Measurements from ENCODE around the gene STOX2.

STOX2 gene

GRCh38 chr4:183926950-183927349 is 21.8 kb downstream of the STOX2 start:
- TF ChIP-seq CTCF (conservative IDR thresholded peaks at IDR 0.05; ENCODE audit: control insufficient read depth, insufficient read depth, low read depth, low read length) = no peak
- DNase-seq (ENCODE audit: low read depth) = no peak
- H3K4me3 ChIP-seq (ENCODE audit: control insufficient read depth, low read depth, low read length) = no peak overlapping the region

DNA sequence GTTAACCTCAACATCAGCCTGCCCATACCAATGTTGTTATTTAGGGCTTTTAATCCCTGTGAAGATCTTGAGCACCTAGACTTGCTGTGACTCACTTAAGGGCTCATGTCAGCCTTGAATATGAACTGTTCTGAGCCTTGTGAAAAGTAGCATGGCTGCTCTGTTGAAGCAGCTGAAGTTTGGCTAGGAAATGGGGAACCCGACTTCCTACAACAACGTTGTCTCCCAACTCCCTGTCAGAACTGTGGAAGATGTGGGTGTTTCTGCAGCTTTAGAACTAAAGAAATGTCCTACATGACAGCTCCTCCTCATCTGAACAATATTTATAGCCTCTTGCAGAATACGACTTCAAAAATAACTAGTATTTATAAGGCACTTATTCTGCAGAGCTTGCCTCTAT is 27.5 kb downstream of the STOX2 start:
- DNase-seq (ENCODE audit: low read depth) = no peak
- no peak for TF ChIP-seq CTCF (conservative IDR thresholded peaks at IDR 0.05; ENCODE audit: control insufficient read depth, insufficient read depth, low read depth, low read length)
- H3K4me3 ChIP-seq (ENCODE audit: control insufficient read depth, low read depth, low read length) = no peak overlapping the region

- no peak for TF ChIP-seq CTCF (conservative IDR thresholded peaks at IDR 0.05; ENCODE audit: control insufficient read depth, insufficient read depth, low read depth, low read length)
- no peak for DNase-seq (ENCODE audit: low read depth)
- H3K4me3 ChIP-seq (ENCODE audit: control insufficient read depth, low read depth, low read length) = no peak overlapping the region
These were observed 29.7 kb downstream of the STOX2 start for GRCh38 chr4:183934761-183935160.

GRCh38 chr4:183935355-183936005 is 30.4 kb downstream of the STOX2 start:
- TF ChIP-seq CTCF (conservative IDR thresholded peaks at IDR 0.05; ENCODE audit: control insufficient read depth, insufficient read depth, low read depth, low read length) = no peak
- H3K4me3 ChIP-seq (ENCODE audit: control insufficient read depth, low read depth, low read length) = no peak overlapping the region
- no peak for DNase-seq (ENCODE audit: low read depth)

GRCh38 chr4:183936047-183936446 is 30.9 kb downstream of the STOX2 start:
- no peak for DNase-seq (ENCODE audit: low read depth)
- TF ChIP-seq CTCF (conservative IDR thresholded peaks at IDR 0.05; ENCODE audit: control insufficient read depth, insufficient read depth, low read depth, low read length) = no peak
- no peak overlapping the region for H3K4me3 ChIP-seq (ENCODE audit: control insufficient read depth, low read depth, low read length)

GRCh38 chr4:183936574-183937345 is 31.7 kb downstream of the STOX2 start:
- no peak for TF ChIP-seq CTCF (conservative IDR thresholded peaks at IDR 0.05; ENCODE audit: control insufficient read depth, insufficient read depth, low read depth, low read length)
- H3K4me3 ChIP-seq (ENCODE audit: control insufficient read depth, low read depth, low read length) = no peak overlapping the region
- DNase-seq (ENCODE audit: low read depth) = no peak
